HEK293 (cell line): ENCODE results near the gene POLR1B.
A peak's percentile ranks its signal among the peaks of the same experiment; 100 is the strongest.

Experiments
- CTCF ChIA-PET: fragments of 350-600 bp; formaldehyde crosslinking; extraction: SDS; loops from one replicate; lab custom pipeline; 2021; ENCODE audit warnings: antibody characterized with exemption; lab: Yijun Ruan, JAX
- POLR2A ChIA-PET: fragments of 300-600 bp; formaldehyde crosslinking; extraction: SDS; loops from one replicate; lab custom pipeline; 2020; ENCODE audit warnings: antibody characterized with exemption, inconsistent platforms; lab: Yijun Ruan, JAX
- H3K27ac ChIP-seq: fragments of 200-500 bp; sonication (Bioruptor generic); 2 replicates; pipeline ENCODE4 v1.5.1; 2014; ENCODE audit warnings: low read depth, low read length, control low read depth, inconsistent platforms; ENCODE audit errors: extremely low read depth
- H3K36me3 ChIP-seq, 2 experiments: fragments of 200-500 bp in 1 of 2; sonication (Bioruptor generic) in 1 of 2; 1 replicate in 1 of 2; 2 replicates in 1 of 2; pipeline ENCODE4 v1.5.1; 2014 to 2017; ENCODE audit warnings: inconsistent platforms in 2 of 2, low read length in 2 of 2; ENCODE audit not compliant: control insufficient read depth in 2 of 2, insufficient read depth in 1 of 2
- H3K4me1 ChIP-seq: fragments of 200-500 bp; sonication (Bioruptor generic); 2 replicates; pipeline ENCODE4 v1.5.1; 2014; ENCODE audit warnings: mild to moderate bottlenecking, low read length, inconsistent platforms; ENCODE audit not compliant: control insufficient read depth, insufficient read depth
- H3K4me3 ChIP-seq: 2 replicates; pipeline ENCODE4 v1.5.1; 2011; ENCODE audit warnings: low read depth, mild to moderate bottlenecking, control low read depth, low read length, moderate library complexity
- H3K9me3 ChIP-seq: fragments of 200-500 bp; sonication (Bioruptor generic); 2 replicates; pipeline ENCODE4 v1.5.1; 2014; ENCODE audit warnings: low read depth, low read length, inconsistent platforms; ENCODE audit not compliant: control insufficient read depth, insufficient read depth
- FEZF1 ChIP-seq: fragments of 450-650 bp; formaldehyde crosslinking; IDR thresholded peaks from 2 replicates; pipeline ENCODE4 v1.5.1; 2016; ENCODE audit warnings: missing biosample characterization, missing genetic modification characterization
- HOXC10 ChIP-seq: sonication (generic); formaldehyde crosslinking; IDR thresholded peaks from 2 replicates; pipeline ENCODE4 v1.8.1; 2023; ENCODE audit warnings: mild to moderate bottlenecking, missing genetic modification reagents
- KLF7 ChIP-seq: fragments of 450-650 bp; formaldehyde crosslinking; IDR thresholded peaks from 2 replicates; pipeline ENCODE4 v1.5.1; 2016; ENCODE audit warnings: missing biosample characterization, missing genetic modification characterization, borderline replicate concordance
- PATZ1 ChIP-seq: fragments of 450-650 bp; formaldehyde crosslinking; IDR thresholded peaks from 2 replicates; pipeline ENCODE4 v1.5.1; 2016; ENCODE audit warnings: missing biosample characterization, missing genetic modification characterization
- PBX3 ChIP-seq: sonication (generic); formaldehyde crosslinking; IDR thresholded peaks from 2 replicates; pipeline ENCODE4 v1.8.1; 2022; ENCODE audit warnings: mild to moderate bottlenecking, moderate library complexity, missing genetic modification reagents
- WT1 ChIP-seq: fragments of 450-650 bp; formaldehyde crosslinking; IDR thresholded peaks from 2 replicates; pipeline ENCODE4 v1.5.1; 2016; ENCODE audit warnings: missing biosample characterization, missing genetic modification characterization
- ZEB2 ChIP-seq: fragments of 450-650 bp; formaldehyde crosslinking; IDR thresholded peaks from 2 replicates; pipeline ENCODE4 v1.5.1; 2016; ENCODE audit warnings: missing biosample characterization, missing genetic modification characterization
- ZNF133 ChIP-seq: fragments of 450-650 bp; formaldehyde crosslinking; IDR thresholded peaks from 2 replicates; pipeline ENCODE4 v1.5.1; 2016; ENCODE audit warnings: missing biosample characterization, missing genetic modification characterization
- ZNF174 ChIP-seq: fragments of 450-650 bp; formaldehyde crosslinking; IDR thresholded peaks from 2 replicates; pipeline ENCODE4 v1.5.0; 2017; ENCODE audit warnings: missing biosample characterization, mild to moderate bottlenecking, missing genetic modification characterization
- ZNF202 ChIP-seq: fragments of 450-650 bp; formaldehyde crosslinking; IDR thresholded peaks from 2 replicates; pipeline ENCODE4 v1.5.1; 2016; ENCODE audit warnings: missing biosample characterization, missing genetic modification characterization, borderline replicate concordance
- ZNF302 ChIP-seq: fragments of 450-650 bp; formaldehyde crosslinking; IDR thresholded peaks from 2 replicates; pipeline ENCODE4 v1.5.1; 2016; ENCODE audit warnings: missing biosample characterization, missing genetic modification characterization, low read depth
- ZNF362 ChIP-seq: fragments of 450-650 bp; formaldehyde crosslinking; IDR thresholded peaks from 2 replicates; pipeline ENCODE4 v1.5.1; 2016; ENCODE audit warnings: missing biosample characterization, missing genetic modification characterization
- ZNF544 ChIP-seq: fragments of 450-650 bp; formaldehyde crosslinking; IDR thresholded peaks from 2 replicates; pipeline ENCODE4 v1.5.0; 2017; ENCODE audit warnings: missing biosample characterization, missing genetic modification characterization
- ZNF561 ChIP-seq: fragments of 450-650 bp; IDR thresholded peaks from 2 replicates; pipeline ENCODE4 v1.5.1; 2018; ENCODE audit warnings: missing biosample characterization, missing genetic modification characterization, borderline replicate concordance
- ZNF629 ChIP-seq: fragments of 450-650 bp; formaldehyde crosslinking; IDR thresholded peaks from 2 replicates; pipeline ENCODE4 v1.5.1; 2017; ENCODE audit warnings: missing biosample characterization, missing genetic modification characterization
- ZNF654 ChIP-seq: fragments of 450-650 bp; formaldehyde crosslinking; IDR thresholded peaks from 2 replicates; pipeline ENCODE4 v1.5.1; 2016; ENCODE audit warnings: low read depth, missing biosample characterization, missing genetic modification characterization
- TF ChIP-seq, protein P1 (sequence below): fragments of 450-650 bp; formaldehyde crosslinking; IDR thresholded peaks from 2 replicates; pipeline ENCODE4 v1.5.1; 2016; ENCODE audit warnings: missing biosample characterization, missing genetic modification characterization
- TF ChIP-seq, protein P2 (sequence below): fragments of 450-650 bp; formaldehyde crosslinking; IDR thresholded peaks from 2 replicates; pipeline ENCODE4 v1.5.1; 2016; ENCODE audit warnings: missing biosample characterization, missing genetic modification characterization, low read depth

POLR1B gene

GRCh38 chr2:112577756-112578155, 35.5 kb downstream of the POLR1B start:
- TF ChIP-seq, protein P1, sequence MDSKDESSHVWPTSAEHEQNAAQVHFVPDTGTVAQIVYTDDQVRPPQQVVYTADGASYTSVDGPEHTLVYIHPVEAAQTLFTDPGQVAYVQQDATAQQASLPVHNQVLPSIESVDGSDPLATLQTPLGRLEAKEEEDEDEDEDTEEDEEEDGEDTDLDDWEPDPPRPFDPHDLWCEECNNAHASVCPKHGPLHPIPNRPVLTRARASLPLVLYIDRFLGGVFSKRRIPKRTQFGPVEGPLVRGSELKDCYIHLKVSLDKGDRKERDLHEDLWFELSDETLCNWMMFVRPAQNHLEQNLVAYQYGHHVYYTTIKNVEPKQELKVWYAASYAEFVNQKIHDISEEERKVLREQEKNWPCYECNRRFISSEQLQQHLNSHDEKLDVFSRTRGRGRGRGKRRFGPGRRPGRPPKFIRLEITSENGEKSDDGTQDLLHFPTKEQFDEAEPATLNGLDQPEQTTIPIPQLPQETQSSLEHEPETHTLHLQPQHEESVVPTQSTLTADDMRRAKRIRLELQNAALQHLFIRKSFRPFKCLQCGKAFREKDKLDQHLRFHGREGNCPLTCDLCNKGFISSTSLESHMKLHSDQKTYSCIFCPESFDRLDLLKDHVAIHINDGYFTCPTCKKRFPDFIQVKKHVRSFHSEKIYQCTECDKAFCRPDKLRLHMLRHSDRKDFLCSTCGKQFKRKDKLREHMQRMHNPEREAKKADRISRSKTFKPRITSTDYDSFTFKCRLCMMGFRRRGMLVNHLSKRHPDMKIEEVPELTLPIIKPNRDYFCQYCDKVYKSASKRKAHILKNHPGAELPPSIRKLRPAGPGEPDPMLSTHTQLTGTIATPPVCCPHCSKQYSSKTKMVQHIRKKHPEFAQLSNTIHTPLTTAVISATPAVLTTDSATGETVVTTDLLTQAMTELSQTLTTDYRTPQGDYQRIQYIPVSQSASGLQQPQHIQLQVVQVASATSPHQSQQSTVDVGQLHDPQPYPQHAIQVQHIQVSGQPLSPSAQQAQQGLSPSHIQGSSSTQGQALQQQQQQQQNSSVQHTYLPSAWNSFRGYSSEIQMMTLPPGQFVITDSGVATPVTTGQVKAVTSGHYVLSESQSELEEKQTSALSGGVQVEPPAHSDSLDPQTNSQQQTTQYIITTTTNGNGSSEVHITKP: peak; percentile 53; the same call in 1 of the 2 replicates
- TF ChIP-seq PBX3 (CRISPR knock-in tag): no peak
- no peak for TF ChIP-seq HOXC10 (CRISPR knock-in tag)
- TF ChIP-seq ZNF654 (tag by site-specific recombination): peak; percentile 35
- CTCF ChIA-PET: interaction anchor here (0.6 to 1.6 kb wide), 4 partner anchors 59 to 456 kb away, joined by 3 to 6 read pairs (median 4); no protein-coding TSS in a partner anchor
- Histone ChIP-seq H3K4me1 (no peaks in the 10 kb centered on the region), H3K9me3 (no peaks in the 10 kb centered on the region), H3K36me3 (peaks cover 26 to 43% of the 10 kb centered on the region in 2 experiments), H3K4me3 (no peak overlapping the region), H3K27ac (no peak overlapping the region)
- POLR2A ChIA-PET: interaction anchor here (0.6 to 0.8 kb wide), 2 partner anchors 33 to 95 kb away, joined by 3 to 4 read pairs; no protein-coding TSS in a partner anchor

DNA sequence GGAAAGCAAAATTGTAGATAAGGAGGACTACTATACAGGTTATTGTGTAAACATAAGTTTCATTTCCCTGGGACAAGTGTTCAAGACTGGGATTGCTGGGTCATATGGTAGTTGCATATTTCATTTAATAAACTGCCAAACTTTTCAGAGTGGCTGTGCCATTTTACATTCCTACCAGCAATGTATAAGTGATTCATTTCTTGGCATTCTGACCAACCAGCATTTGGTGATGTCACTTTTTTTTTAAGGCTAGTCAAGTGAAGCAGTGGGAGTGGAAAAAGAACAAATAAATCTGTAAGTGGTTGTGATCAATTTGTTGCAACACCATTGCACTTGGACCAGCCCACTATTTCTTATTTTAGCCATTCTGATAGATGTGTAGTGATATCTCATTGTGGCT, 37.0 kb downstream of the POLR1B start:
- Histone ChIP-seq H3K9me3 (no peaks in the 10 kb centered on the region), H3K27ac (no peak overlapping the region), H3K4me3 (no peak overlapping the region), H3K36me3 (peaks cover 15 to 29% of the 10 kb centered on the region in 2 experiments), H3K4me1 (no peaks in the 10 kb centered on the region)
- CTCF ChIA-PET: interaction anchor here (0.7 kb wide), 1 partner anchor 45 kb away, joined by 5 read pairs; no protein-coding TSS in a partner anchor
- POLR2A ChIA-PET: no interaction called here
- TF ChIP-seq ZNF629 (tag by site-specific recombination) (peak; percentile 50; the same call in 1 of the 2 replicates), ZNF302 (tag by site-specific recombination) (no peak), ZEB2 (0 out of 2 replicates have a peak, but pooled peaks have one; percentile 32), ZNF133 (peak; percentile 65; the same call in 1 of the 2 replicates), FEZF1 (tag by site-specific recombination) (peak; percentile 68), WT1 (tag by site-specific recombination) (no peak), PATZ1 (tag by site-specific recombination) (no peak), PBX3 (CRISPR knock-in tag) (no peak), ZNF544 (tag by site-specific recombination) (no peak), ZNF202 (tag by site-specific recombination) (no peak), ZNF174 (tag by site-specific recombination) (no peak), ZNF362 (tag by site-specific recombination) (peak; percentile 74; the same call in 1 of the 2 replicates), KLF7 (tag by site-specific recombination) (no peak), ZNF561 (tag by site-specific recombination) (no peak)
- TF ChIP-seq, protein P1: peak; percentile 46
- TF ChIP-seq, protein P2, sequence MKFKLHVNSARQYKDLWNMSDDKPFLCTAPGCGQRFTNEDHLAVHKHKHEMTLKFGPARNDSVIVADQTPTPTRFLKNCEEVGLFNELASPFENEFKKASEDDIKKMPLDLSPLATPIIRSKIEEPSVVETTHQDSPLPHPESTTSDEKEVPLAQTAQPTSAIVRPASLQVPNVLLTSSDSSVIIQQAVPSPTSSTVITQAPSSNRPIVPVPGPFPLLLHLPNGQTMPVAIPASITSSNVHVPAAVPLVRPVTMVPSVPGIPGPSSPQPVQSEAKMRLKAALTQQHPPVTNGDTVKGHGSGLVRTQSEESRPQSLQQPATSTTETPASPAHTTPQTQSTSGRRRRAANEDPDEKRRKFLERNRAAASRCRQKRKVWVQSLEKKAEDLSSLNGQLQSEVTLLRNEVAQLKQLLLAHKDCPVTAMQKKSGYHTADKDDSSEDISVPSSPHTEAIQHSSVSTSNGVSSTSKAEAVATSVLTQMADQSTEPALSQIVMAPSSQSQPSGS: peak; percentile 85
